Measurements from ENCODE around the gene FASTKD1.
"Not testable (repeated sequence)": the region's sequence is repeated elsewhere in the genome, so short reads cannot be mapped to it uniquely, and the experiment has no call there.

The FASTKD1 gene

GRCh38 chr2:169528271-169528701 lies 45.4 kb downstream of the FASTKD1 start:
- peak; percentile 47 for DNase-seq (ENCODE audit: low read depth)
- TF ChIP-seq CTCF (conservative IDR thresholded peaks at IDR 0.05; ENCODE audit: low read length): peak; percentile 95
- no peak overlapping the region for H3K4me3 ChIP-seq (ENCODE audit: low read length)

GRCh38 chr2:169526451-169526850 lies 47.2 kb downstream of the FASTKD1 start:
- no peak overlapping the region for H3K4me3 ChIP-seq (ENCODE audit: low read length)
- DNase-seq (ENCODE audit: low read depth): no peak
- no peak for TF ChIP-seq CTCF (conservative IDR thresholded peaks at IDR 0.05; ENCODE audit: low read length)

- no peak for DNase-seq (ENCODE audit: low read depth)
- no peak for TF ChIP-seq CTCF (conservative IDR thresholded peaks at IDR 0.05; ENCODE audit: low read length)
- no peak overlapping the region for H3K4me3 ChIP-seq (ENCODE audit: low read length)
These were observed 48.2 kb downstream of the FASTKD1 start for GRCh38 chr2:169525434-169525833.

- H3K4me3 ChIP-seq (ENCODE audit: low read length): no peak overlapping the region
- no peak for DNase-seq (ENCODE audit: low read depth)
- TF ChIP-seq CTCF (conservative IDR thresholded peaks at IDR 0.05; ENCODE audit: low read length): no peak
These were observed 50.0 kb downstream of the FASTKD1 start for GRCh38 chr2:169523681-169524080.

- TF ChIP-seq CTCF (conservative IDR thresholded peaks at IDR 0.05; ENCODE audit: low read length): no peak
- DNase-seq (ENCODE audit: low read depth): no peak
- no peak overlapping the region for H3K4me3 ChIP-seq (ENCODE audit: low read length)
These were observed 52.8 kb downstream of the FASTKD1 start for GRCh38 chr2:169520896-169521295.

GRCh38 chr2:169516488-169516995 lies 57.1 kb downstream of the FASTKD1 start:
- not testable (repeated sequence) for H3K4me3 ChIP-seq (ENCODE audit: low read length); DNase-seq (ENCODE audit: low read depth)

GRCh38 chr2:169514758-169515157 lies 58.9 kb downstream of the FASTKD1 start:
- not testable (repeated sequence) for DNase-seq (ENCODE audit: low read depth); H3K4me3 ChIP-seq (ENCODE audit: low read length)

GRCh38 chr2:169513926-169514325 lies 59.7 kb downstream of the FASTKD1 start:
- no peak for DNase-seq (ENCODE audit: low read depth)
- no peak overlapping the region for H3K4me3 ChIP-seq (ENCODE audit: low read length)
- TF ChIP-seq CTCF (conservative IDR thresholded peaks at IDR 0.05; ENCODE audit: low read length): no peak

All from AG10803 (cell line).